ENCODE measurements around the gene OLFML2A. TPM values are rescaled to one million over a fixed set of nuclear protein-coding genes. Genes with fewer than 3 reads are reported as not detected.

OLFML2A gene
- total RNA-seq, 2 experiments from 2014 or later: not detected

- no peaks in the 10 kb centered on the region for H3K27me3 Mint-ChIP-seq
- CTCF ChIA-PET: interaction anchor here (1.5 kb wide), 1 partner anchor 56 kb away, joined by 4 read pairs; no protein-coding TSS in a partner anchor
- no peak overlapping the region for H3K27ac Mint-ChIP-seq
- no peak overlapping the region for H3K4me3 Mint-ChIP-seq
- no peak for DNase-seq
- H3K36me3 Mint-ChIP-seq (ENCODE audit: low read depth): no peaks in the 10 kb centered on the region
- H3K4me1 Mint-ChIP-seq: no peaks in the 10 kb centered on the region
- no peaks in the 10 kb centered on the region for H3K9me3 Mint-ChIP-seq
- POLR2A ChIA-PET: no interaction called here
Measured at GRCh38 chr9:124795881-124796431, 19.0 kb downstream of the OLFML2A start.

DNA sequence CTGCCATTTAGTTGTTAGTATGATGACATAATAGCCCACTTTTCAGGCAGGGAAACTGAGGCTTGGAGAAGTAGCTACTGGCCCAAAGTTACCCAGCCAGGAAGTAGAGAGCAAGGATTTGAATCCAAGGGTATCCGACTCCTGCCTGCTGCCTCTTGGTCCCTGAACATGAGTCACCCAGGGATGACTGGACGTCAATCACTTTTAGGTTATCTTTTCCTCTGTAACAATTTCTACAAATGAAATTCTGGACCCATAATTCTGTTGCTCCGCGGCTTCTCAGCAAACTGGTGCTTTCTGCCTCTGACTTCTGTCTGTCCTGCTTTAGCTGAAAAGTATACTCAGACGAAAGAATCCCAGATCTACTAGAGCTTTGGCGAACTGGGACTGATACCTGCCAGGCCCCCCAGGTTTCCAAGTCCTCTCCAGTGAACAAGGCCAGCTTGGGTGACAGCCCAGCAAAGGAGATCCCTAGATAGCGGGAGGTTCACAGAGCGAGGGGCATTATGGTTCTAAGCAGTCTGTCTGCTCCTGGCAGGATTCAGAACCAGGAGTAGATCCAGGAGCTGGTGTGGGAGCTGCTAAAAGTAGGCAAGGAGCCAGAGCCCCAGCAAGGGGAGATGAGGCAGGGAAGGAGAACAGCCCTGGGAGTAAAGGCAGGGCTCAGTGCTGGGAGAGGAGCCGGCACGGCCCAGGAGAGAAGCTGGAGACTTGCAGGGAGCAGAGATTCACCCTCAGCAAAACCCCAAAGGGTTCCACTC lies 20.6 kb downstream of the OLFML2A start:
- H3K4me3 Mint-ChIP-seq: no peak overlapping the region
- POLR2A ChIA-PET: no interaction called here
- no peak overlapping the region for H3K27ac Mint-ChIP-seq
- CTCF ChIA-PET: no interaction called here
- H3K4me1 Mint-ChIP-seq: no peaks in the 10 kb centered on the region
- no peaks in the 10 kb centered on the region for H3K9me3 Mint-ChIP-seq
- no peak for DNase-seq
- H3K36me3 Mint-ChIP-seq (ENCODE audit: low read depth): no peaks in the 10 kb centered on the region
- H3K27me3 Mint-ChIP-seq: no peaks in the 10 kb centered on the region

DNA sequence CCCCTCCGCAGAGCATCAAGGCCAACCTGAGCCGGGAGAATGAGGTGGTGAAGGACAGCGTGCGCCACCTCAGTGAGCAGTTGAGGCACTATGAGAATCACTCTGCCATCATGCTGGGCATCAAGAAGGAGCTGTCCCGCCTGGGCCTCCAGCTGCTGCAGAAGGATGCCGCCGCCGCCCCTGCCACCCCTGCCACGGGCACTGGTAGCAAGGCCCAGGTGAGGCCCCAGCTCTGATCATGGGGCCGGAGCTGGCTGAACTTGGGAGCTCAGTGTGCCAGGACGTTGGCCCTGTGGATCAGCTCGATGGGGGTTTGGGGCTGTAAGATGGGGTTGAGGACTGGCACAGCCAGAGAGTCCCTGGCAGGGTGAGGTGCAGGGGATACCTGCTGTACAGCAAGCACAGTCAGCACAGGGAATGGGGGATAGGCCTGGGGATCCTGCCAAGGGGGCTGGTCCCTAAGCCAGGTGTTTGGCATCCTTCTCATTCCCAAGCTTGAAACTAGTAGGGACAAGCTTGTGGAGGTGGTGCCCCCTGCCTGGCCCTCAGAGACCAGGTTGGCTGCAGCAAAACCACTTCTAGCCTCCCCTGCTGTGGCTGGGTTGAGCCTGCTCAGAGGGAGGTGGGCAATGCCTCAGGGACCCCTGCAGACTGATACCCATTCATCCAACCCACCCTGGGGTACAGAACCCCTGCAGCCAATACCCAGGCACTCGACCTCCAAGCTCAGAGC lies 22.5 kb downstream of the OLFML2A start:
- Mint-ChIP-seq H3K9me3 (no peaks in the 10 kb centered on the region), H3K36me3 (ENCODE audit: low read depth) (no peaks in the 10 kb centered on the region), H3K27me3 (no peaks in the 10 kb centered on the region), H3K4me3 (no peak overlapping the region), H3K4me1 (no peaks in the 10 kb centered on the region), H3K27ac (no peak overlapping the region)
- no peak for DNase-seq
- POLR2A ChIA-PET: no interaction called here
- CTCF ChIA-PET: no interaction called here

DNA sequence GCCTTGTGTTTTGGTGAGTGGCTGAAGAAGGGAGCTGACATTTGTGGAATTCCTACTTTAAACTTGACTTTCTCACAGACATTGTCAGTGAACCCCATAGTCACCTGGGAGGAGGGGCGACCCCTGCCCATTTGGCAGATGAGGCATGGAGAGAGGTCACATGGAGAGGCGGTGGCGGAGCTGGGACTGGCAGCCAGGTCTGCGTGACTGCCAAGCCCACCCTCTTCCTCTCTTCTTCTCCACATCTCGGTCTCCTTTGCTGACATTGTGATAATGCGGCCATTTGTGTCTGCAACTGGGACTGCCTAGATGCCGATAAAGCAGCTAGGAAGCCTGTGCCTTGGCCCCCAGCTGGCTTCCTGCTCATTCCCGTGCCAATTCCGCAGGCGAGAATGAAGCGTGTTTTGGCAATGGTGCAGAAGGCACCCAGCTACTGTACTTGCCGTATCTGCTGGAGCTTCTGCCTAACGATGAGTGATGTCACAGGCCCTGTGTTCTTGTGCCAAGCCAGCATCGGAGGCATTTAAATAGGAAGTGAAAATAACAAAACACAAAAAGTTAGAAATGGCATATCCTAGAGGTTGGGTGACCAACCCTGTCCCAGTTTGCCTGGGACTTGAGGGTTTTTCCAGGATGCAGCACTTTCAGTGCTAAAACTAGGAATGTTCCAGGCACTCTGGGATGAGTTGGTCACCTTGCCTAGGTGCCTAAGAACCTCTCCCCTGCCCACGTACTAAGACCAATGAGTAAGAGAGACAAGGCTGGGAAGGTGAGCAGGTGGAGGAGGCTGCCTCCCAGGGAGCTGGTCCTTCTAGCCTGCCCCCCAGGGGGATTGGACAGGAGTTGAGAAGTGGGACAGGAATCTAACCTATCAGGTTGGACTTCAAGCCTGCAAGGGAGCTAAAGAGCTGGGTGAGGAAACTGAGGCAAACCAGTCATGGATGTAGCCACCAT lies 23.6 kb downstream of the OLFML2A start:
- no peak overlapping the region for H3K4me3 Mint-ChIP-seq
- no peaks in the 10 kb centered on the region for H3K4me1 Mint-ChIP-seq
- peaks cover 3% of the 10 kb centered on the region for H3K27me3 Mint-ChIP-seq
- ChIA-PET POLR2A (no interaction called here), CTCF (interaction anchor here (0.6 kb wide), 1 partner anchor 116 kb away, joined by 5 read pairs; no protein-coding TSS in a partner anchor)
- H3K27ac Mint-ChIP-seq: no peak overlapping the region
- no peaks in the 10 kb centered on the region for H3K9me3 Mint-ChIP-seq
- no peak for DNase-seq
- no peaks in the 10 kb centered on the region for H3K36me3 Mint-ChIP-seq (ENCODE audit: low read depth)

DNA sequence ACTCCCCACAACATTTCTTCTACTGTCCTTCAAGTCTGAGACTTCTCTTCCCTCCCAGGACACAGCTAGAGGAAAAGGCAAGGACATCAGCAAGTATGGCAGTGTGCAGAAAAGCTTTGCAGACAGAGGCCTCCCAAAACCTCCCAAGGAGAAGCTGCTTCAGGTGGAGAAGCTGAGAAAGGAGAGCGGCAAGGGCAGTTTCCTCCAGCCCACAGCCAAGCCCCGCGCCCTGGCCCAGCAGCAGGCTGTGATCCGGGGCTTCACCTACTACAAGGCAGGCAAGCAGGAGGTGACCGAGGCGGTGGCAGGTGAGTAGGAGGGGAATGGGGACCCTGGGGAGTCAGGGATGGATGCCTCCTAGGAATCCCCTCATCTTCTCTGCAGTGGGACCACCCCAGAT lies 24.4 kb downstream of the OLFML2A start:
- no peaks in the 10 kb centered on the region for H3K4me1 Mint-ChIP-seq
- no peaks in the 10 kb centered on the region for H3K36me3 Mint-ChIP-seq (ENCODE audit: low read depth)
- CTCF ChIA-PET: interaction anchor here (0.7 kb wide), 1 partner anchor 51 kb away, joined by 3 read pairs; the partner anchor contains the start of gene WDR38
- POLR2A ChIA-PET: no interaction called here
- H3K27me3 Mint-ChIP-seq: peaks cover 3% of the 10 kb centered on the region
- no peak for DNase-seq
- no peak overlapping the region for H3K4me3 Mint-ChIP-seq
- H3K9me3 Mint-ChIP-seq: no peaks in the 10 kb centered on the region
- H3K27ac Mint-ChIP-seq: no peak overlapping the region

- ChIA-PET CTCF (no interaction called here), POLR2A (no interaction called here)
- Mint-ChIP-seq H3K4me3 (no peak overlapping the region), H3K4me1 (no peaks in the 10 kb centered on the region), H3K9me3 (no peaks in the 10 kb centered on the region), H3K36me3 (ENCODE audit: low read depth) (no peaks in the 10 kb centered on the region), H3K27me3 (peaks cover 3% of the 10 kb centered on the region), H3K27ac (no peak overlapping the region)
- DNase-seq: no peak
Measured at GRCh38 chr9:124802426-124802825, 25.5 kb downstream of the OLFML2A start.

GRCh38 chr9:124803911-124804310 lies 27.0 kb downstream of the OLFML2A start:
- CTCF ChIA-PET: no interaction called here
- POLR2A ChIA-PET: no interaction called here

DNA sequence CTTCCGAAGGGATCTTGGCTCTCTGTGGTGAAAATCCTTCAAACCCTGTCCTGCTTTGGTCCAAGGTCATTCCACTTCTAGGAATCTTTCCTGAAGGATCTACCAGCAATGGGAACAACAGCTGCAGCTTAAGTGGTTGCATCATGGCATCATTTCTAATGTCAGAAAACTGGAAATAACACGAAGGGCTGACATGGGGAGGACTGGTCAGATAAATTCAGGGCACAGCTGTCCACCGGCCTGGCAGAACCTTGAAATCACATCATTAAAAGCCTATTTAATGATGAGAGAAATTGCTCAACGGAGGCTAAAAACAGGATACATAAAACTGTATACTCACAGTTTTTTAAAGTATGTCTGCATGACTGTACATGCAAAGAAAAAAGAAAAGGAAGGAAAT lies 28.3 kb downstream of the OLFML2A start:
- DNase-seq: no peak
- CTCF ChIA-PET: no interaction called here
- no peaks in the 10 kb centered on the region for H3K36me3 Mint-ChIP-seq (ENCODE audit: low read depth)
- H3K27me3 Mint-ChIP-seq: peaks cover 3% of the 10 kb centered on the region
- POLR2A ChIA-PET: no interaction called here
- H3K4me3 Mint-ChIP-seq: no peak overlapping the region
- no peaks in the 10 kb centered on the region for H3K4me1 Mint-ChIP-seq
- no peak overlapping the region for H3K27ac Mint-ChIP-seq
- no peaks in the 10 kb centered on the region for H3K9me3 Mint-ChIP-seq

More at GRCh38 chr9:124803911-124804310, 27.0 kb downstream of the OLFML2A start:
- Mint-ChIP-seq H3K9me3 (no peaks in the 10 kb centered on the region), H3K4me3 (no peak overlapping the region), H3K27me3 (peaks cover 3% of the 10 kb centered on the region), H3K36me3 (ENCODE audit: low read depth) (no peaks in the 10 kb centered on the region), H3K4me1 (no peaks in the 10 kb centered on the region), H3K27ac (no peak overlapping the region)
- no peak for DNase-seq

- H3K27me3 Mint-ChIP-seq: peaks cover 3% of the 10 kb centered on the region
Measured at GRCh38 chr9:124808246-124808956, 31.5 kb downstream of the OLFML2A start.

DNA sequence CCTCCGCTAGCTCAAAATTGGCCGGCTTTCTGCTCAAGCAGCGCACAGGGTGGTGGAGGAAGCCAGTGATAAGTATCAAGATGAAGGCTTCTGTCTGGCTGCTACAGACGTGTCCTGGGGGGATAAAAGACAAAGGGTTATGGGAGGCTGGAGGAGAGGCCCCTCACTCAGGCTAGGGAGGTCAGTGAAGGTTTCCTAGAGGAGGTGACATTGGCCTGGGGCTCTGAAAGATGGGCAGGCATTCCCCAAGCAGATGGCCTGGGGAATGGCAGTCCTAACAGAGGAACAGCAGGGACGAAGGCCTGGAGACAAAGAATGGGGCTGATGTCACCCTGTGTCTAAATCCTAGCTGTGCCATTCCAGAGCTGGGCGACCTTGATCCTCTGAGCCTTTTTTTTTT lies 32.3 kb downstream of the OLFML2A start:
- no peaks in the 10 kb centered on the region for H3K9me3 Mint-ChIP-seq
- no peak overlapping the region for H3K27ac Mint-ChIP-seq
- POLR2A ChIA-PET: no interaction called here
- DNase-seq: no peak
- H3K4me3 Mint-ChIP-seq: no peak overlapping the region
- H3K36me3 Mint-ChIP-seq (ENCODE audit: low read depth): no peaks in the 10 kb centered on the region
- CTCF ChIA-PET: interaction anchor here (1.5 kb wide), 1 partner anchor 44 kb away, joined by 3 read pairs; the partner anchor contains the start of gene WDR38
- H3K4me1 Mint-ChIP-seq: no peaks in the 10 kb centered on the region
- peaks cover 3% of the 10 kb centered on the region for H3K27me3 Mint-ChIP-seq

More at GRCh38 chr9:124808246-124808956, 31.5 kb downstream of the OLFML2A start:
- Mint-ChIP-seq H3K9me3 (no peaks in the 10 kb centered on the region), H3K27ac (no peak overlapping the region), H3K4me1 (no peaks in the 10 kb centered on the region), H3K4me3 (no peak overlapping the region), H3K36me3 (ENCODE audit: low read depth) (no peaks in the 10 kb centered on the region)
- CTCF ChIA-PET: interaction anchor here (1.5 kb wide), 1 partner anchor 44 kb away, joined by 3 read pairs; the partner anchor contains the start of gene WDR38
- no peak for DNase-seq
- POLR2A ChIA-PET: no interaction called here

- H3K36me3 Mint-ChIP-seq (ENCODE audit: low read depth): no peaks in the 10 kb centered on the region
- peaks cover 3% of the 10 kb centered on the region for H3K27me3 Mint-ChIP-seq
- no peaks in the 10 kb centered on the region for H3K4me1 Mint-ChIP-seq
- DNase-seq: no peak
- CTCF ChIA-PET: interaction anchor here (0.6 kb wide), 1 partner anchor 58 kb away, joined by 4 read pairs; no protein-coding TSS in a partner anchor
- no peak overlapping the region for H3K4me3 Mint-ChIP-seq
- no peak overlapping the region for H3K27ac Mint-ChIP-seq
- H3K9me3 Mint-ChIP-seq: no peaks in the 10 kb centered on the region
- POLR2A ChIA-PET: no interaction called here
Measured at GRCh38 chr9:124809741-124810500, 33.0 kb downstream of the OLFML2A start.
